WERI-Rb-1 (cell line): ENCODE results near the gene RIN3.

Source experiments
- DNase-seq: peaks from one replicate; pipeline ENCODE4 v3.0.0-alpha.2; 2020
- H3K27ac ChIP-seq: fragments of 250-450 bp; sonication (Bioruptor Pico); 2 replicates; pipeline ENCODE4 v1.5.1; 2020; ENCODE audit warnings: mild to moderate bottlenecking, moderate library complexity
- H3K27me3 ChIP-seq: fragments of 250-450 bp; sonication (Bioruptor Pico); 2 replicates; pipeline ENCODE4 v1.5.1; 2021; ENCODE audit warnings: mild to moderate bottlenecking, low read depth, moderate library complexity; ENCODE audit not compliant: insufficient read depth, severe bottlenecking
- H3K36me3 ChIP-seq: fragments of 250-450 bp; sonication (Bioruptor Pico); 2 replicates; pipeline ENCODE4 v1.5.1; 2020; ENCODE audit warnings: mild to moderate bottlenecking, moderate library complexity
- H3K4me3 ChIP-seq: 2 replicates; pipeline ENCODE4 v1.5.1; 2011; ENCODE audit warnings: low read depth, mild to moderate bottlenecking, control low read depth, low read length
- H3K9me3 ChIP-seq: fragments of 250-450 bp; sonication (Bioruptor Pico); 2 replicates; pipeline ENCODE4 v1.5.1; 2021; ENCODE audit warnings: mild to moderate bottlenecking, moderate library complexity; ENCODE audit not compliant: severe bottlenecking
- CTCF ChIP-seq: IDR thresholded peaks from 2 replicates; pipeline ENCODE4 v1.5.1; 2011; ENCODE audit warnings: low read depth, mild to moderate bottlenecking, control low read depth, inconsistent platforms, low read length

The RIN3 gene

GRCh38 chr14:92728759-92729364 lies 215.3 kb downstream of the RIN3 start:
- no peak overlapping the region for H3K27ac ChIP-seq
- no peak for DNase-seq
- TF ChIP-seq CTCF: no peak
- H3K36me3 ChIP-seq: peaks cover 22% of the 10 kb centered on the region
- H3K4me3 ChIP-seq: no peak overlapping the region
- peaks cover 9% of the 10 kb centered on the region for H3K9me3 ChIP-seq
- no peaks in the 10 kb centered on the region for H3K27me3 ChIP-seq

GRCh38 chr14:92729634-92730358 lies 216.2 kb downstream of the RIN3 start:
- no peak for TF ChIP-seq CTCF
- H3K27ac ChIP-seq: no peak overlapping the region; the same call in 1 of the 2 replicates
- no peaks in the 10 kb centered on the region for H3K27me3 ChIP-seq
- no peak overlapping the region for H3K4me3 ChIP-seq
- H3K9me3 ChIP-seq: peaks cover 9% of the 10 kb centered on the region
- peaks cover 22% of the 10 kb centered on the region for H3K36me3 ChIP-seq
- DNase-seq: no peak

- peaks cover 9% of the 10 kb centered on the region for H3K9me3 ChIP-seq
- DNase-seq: no peak
- TF ChIP-seq CTCF: no peak
Measured at GRCh38 chr14:92731622-92732115, 218.1 kb downstream of the RIN3 start.

GRCh38 chr14:92733007-92733406 lies 219.4 kb downstream of the RIN3 start:
- Histone ChIP-seq H3K27ac (no peak overlapping the region), H3K4me3 (no peak overlapping the region), H3K9me3 (peaks cover 9% of the 10 kb centered on the region), H3K27me3 (no peaks in the 10 kb centered on the region), H3K36me3 (peaks cover 20% of the 10 kb centered on the region)
- TF ChIP-seq CTCF: no peak
- DNase-seq: no peak

More at GRCh38 chr14:92731622-92732115, 218.1 kb downstream of the RIN3 start:
- Histone ChIP-seq H3K27me3 (no peaks in the 10 kb centered on the region), H3K27ac (no peak overlapping the region), H3K4me3 (no peak overlapping the region), H3K36me3 (peaks cover 22% of the 10 kb centered on the region)

- TF ChIP-seq CTCF: no peak
- DNase-seq: no peak
- Histone ChIP-seq H3K27me3 (no peaks in the 10 kb centered on the region), H3K27ac (no peak overlapping the region), H3K4me3 (no peak overlapping the region), H3K36me3 (peaks cover 20% of the 10 kb centered on the region), H3K9me3 (peaks cover 9% of the 10 kb centered on the region)
Measured at GRCh38 chr14:92734618-92735017, 221.0 kb downstream of the RIN3 start.
